EH (cell line): ENCODE data around the gene KIF2A.
A peak's percentile ranks its signal among the peaks of the same experiment; 100 is the strongest.

ENCODE experiments used
- DNase-seq: peaks from one replicate; pipeline ENCODE4 v3.0.0-alpha.2; 2015; ENCODE audit warnings: low read depth

The KIF2A gene

GRCh38 chr5:62385131-62385530, 79.1 kb downstream of the KIF2A start:
- DNase-seq: no peak

- no peak for DNase-seq
Observed at GRCh38 chr5:62385816-62386400, 79.9 kb downstream of the KIF2A start.

GRCh38 chr5:62386824-62387223, 80.8 kb downstream of the KIF2A start:
- no peak for DNase-seq

- peak; percentile 17 for DNase-seq
Observed at GRCh38 chr5:62395210-62395950, 89.4 kb downstream of the KIF2A start.

GRCh38 chr5:62403411-62404250, 97.6 kb downstream of the KIF2A start, which contains the start of gene DIMT1:
TSS of gene DIMT1 (minus strand) at chr5:62403905. CDS start at chr5:62403772, 133 bp downstream.
- DNase-seq: peak; percentile 98

- peak; percentile 100 for DNase-seq
Observed at GRCh38 chr5:62412549-62413329, 106.7 kb downstream of the KIF2A start, which contains the start of gene IPO11. TSS of gene IPO11 (plus strand) at chr5:62412763. CDS start at chr5:62437280, 24,517 bp downstream.

- no peak for DNase-seq
Observed at GRCh38 chr5:62413711-62414110, 107.7 kb downstream of the KIF2A start.

- DNase-seq: no peak
Observed at GRCh38 chr5:62418462-62419076, 112.6 kb downstream of the KIF2A start.

GRCh38 chr5:62419609-62420008, 113.6 kb downstream of the KIF2A start:
- no peak for DNase-seq

- no peak for DNase-seq
Observed at GRCh38 chr5:62421414-62421813, 115.4 kb downstream of the KIF2A start.

- DNase-seq: no peak
Observed at GRCh38 chr5:62424763-62425162, 118.8 kb downstream of the KIF2A start.

- DNase-seq: peak; percentile 4
Observed at GRCh38 chr5:62431735-62432620, 126.0 kb downstream of the KIF2A start.

GRCh38 chr5:62432621-62433064, 126.6 kb downstream of the KIF2A start:
- DNase-seq: no peak
